Upper lobe of left lung (tissue), 6 donors: ENCODE results near the gene EPHA2. TPM values are rescaled to one million over a fixed set of nuclear protein-coding genes. Genes with fewer than 3 reads are reported as not detected.
"Not testable (repeated sequence)": the region's sequence is repeated elsewhere in the genome, so short reads cannot be mapped to it uniquely, and the experiment has no call there.

Source experiments
- ATAC-seq, 2 donors: fragments of 200-7000 bp; cut with Tn5 transposase; one replicate each; pipeline ENCODE4 v1.9.1; 2022; ENCODE audit warnings: mild to moderate bottlenecking in 2 of 2, moderate library complexity in 2 of 2; ENCODE audit not compliant: low FRiP score in 2 of 2
- DNase-seq, 2 donors: peaks; one replicate each; pipeline ENCODE4 v3.0.0-alpha.2; 2019 to 2020
- H3K27ac ChIP-seq, 4 donors: fragments of 200-600 bp; sonication (generic); one replicate each; pipeline ENCODE4 v1.5.1; 2016 to 2019
- H3K27me3 ChIP-seq, 4 donors: fragments of 200-600 bp; sonication (generic); one replicate each; pipeline ENCODE4 v1.5.1; 2017 to 2019
- H3K36me3 ChIP-seq, 4 donors: fragments of 200-600 bp; sonication (generic); one replicate each; pipeline ENCODE4 v1.5.1; 2016 to 2019
- H3K4me1 ChIP-seq, 4 donors: fragments of 200-600 bp; sonication (generic); one replicate each; pipeline ENCODE4 v1.5.1; 2018 to 2019
- H3K4me3 ChIP-seq, 4 donors: fragments of 200-600 bp; sonication (generic); one replicate each; pipeline ENCODE4 v1.5.1; 2017 to 2019; ENCODE audit warnings: mild to moderate bottlenecking in 2 of 4, moderate library complexity in 1 of 4
- H3K9me3 ChIP-seq, 4 donors: fragments of 200-600 bp; sonication (generic); one replicate each; pipeline ENCODE4 v1.5.1; 2018 to 2019
- EP300 ChIP-seq, 4 donors: sonication (generic); formaldehyde crosslinking; IDR thresholded peaks; one replicate each; pipeline ENCODE4 v1.5.1; 2017; ENCODE audit warnings: antibody characterized with exemption in 4 of 4, control low read depth in 2 of 4
- POLR2A ChIP-seq, 4 donors: fragments of 450-650 bp; IDR thresholded peaks; one replicate each; pipeline ENCODE4 v1.5.1; 2016 to 2017; ENCODE audit warnings: antibody characterized with exemption in 4 of 4, mild to moderate bottlenecking in 2 of 4
- POLR2AphosphoS5 ChIP-seq, 2 donors: sonication (generic); formaldehyde crosslinking; IDR thresholded peaks; one replicate each; pipeline ENCODE4 v1.5.1; 2017; ENCODE audit warnings: antibody characterized with exemption in 2 of 2
- WGBS, 2 donors: methylation state at CpG; one replicate each; pipeline ENCODE4 v1.1.5; 2017 to 2018; 5-methylcytosine and 5-hydroxymethylcytosine counted together
- total RNA-seq, 6 donors: library from RNA; depleted of rRNA in 4 of 6; stranded (reverse); fragments of >200 nt in 4 of 6; gene quantifications; one replicate each; pipeline versions ENCODE4 v1.1.0 to v1.2.1, GENCODE V29; 2016 to 2021
- TF ChIP-seq, protein P1 (sequence below), 6 experiments: fragments of 450-650 bp in 4 of 6; fragments of 200-600 bp in 2 of 6; sonication (generic) in 2 of 6; IDR thresholded peaks; one replicate each; pipeline ENCODE4 v1.5.1; 2016 to 2019; ENCODE audit warnings: antibody characterized with exemption in 6 of 6
- donor health status: DM: no; HTN: no; CAD: no; lungs with moderate emphysema.
- donor health status: DM: no; HTN: yes; CAD: no; lungs with severe emphysema.

Gene EPHA2
- total RNA-seq, 6 donors from 2014 or later: 21.0 to 66.3 (median 38.7) TPM

DNA sequence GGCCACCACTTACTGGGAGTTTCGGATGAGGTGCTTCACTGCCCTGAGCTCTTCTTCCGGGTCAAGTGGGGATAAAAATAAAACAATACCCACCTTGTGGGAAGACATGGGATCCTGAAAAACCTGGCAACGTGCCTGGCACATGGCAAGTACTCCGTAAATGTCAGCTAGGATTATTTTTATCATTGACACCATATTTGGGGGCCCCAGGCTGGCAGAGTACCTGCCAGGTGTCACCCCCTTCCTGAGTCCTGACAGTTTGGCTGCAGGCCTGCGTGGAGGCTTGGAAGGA lies 9.2 kb upstream of the EPHA2 start:
- Histone ChIP-seq H3K9me3 (no peaks in the 10 kb centered on the region), H3K27ac (no peak overlapping the region), H3K36me3 (no peaks in the 10 kb centered on the region), H3K4me1 (peaks cover 11 to 20% (median 14%) of the 10 kb centered on the region in 4 donors), H3K4me3 (no peak overlapping the region), H3K27me3 (peaks cover 0 to 5% (median 0%) of the 10 kb centered on the region in 4 donors)
- 49 to 54% methylated on average over 4 to 5 of the region's 5 CpGs for WGBS, 2 donors
- ATAC-seq (no peak), DNase-seq (no peak)
- TF ChIP-seq POLR2AphosphoS5 (IDR thresholded peaks at IDR 0.05): no peak
- TF ChIP-seq, protein P1, sequence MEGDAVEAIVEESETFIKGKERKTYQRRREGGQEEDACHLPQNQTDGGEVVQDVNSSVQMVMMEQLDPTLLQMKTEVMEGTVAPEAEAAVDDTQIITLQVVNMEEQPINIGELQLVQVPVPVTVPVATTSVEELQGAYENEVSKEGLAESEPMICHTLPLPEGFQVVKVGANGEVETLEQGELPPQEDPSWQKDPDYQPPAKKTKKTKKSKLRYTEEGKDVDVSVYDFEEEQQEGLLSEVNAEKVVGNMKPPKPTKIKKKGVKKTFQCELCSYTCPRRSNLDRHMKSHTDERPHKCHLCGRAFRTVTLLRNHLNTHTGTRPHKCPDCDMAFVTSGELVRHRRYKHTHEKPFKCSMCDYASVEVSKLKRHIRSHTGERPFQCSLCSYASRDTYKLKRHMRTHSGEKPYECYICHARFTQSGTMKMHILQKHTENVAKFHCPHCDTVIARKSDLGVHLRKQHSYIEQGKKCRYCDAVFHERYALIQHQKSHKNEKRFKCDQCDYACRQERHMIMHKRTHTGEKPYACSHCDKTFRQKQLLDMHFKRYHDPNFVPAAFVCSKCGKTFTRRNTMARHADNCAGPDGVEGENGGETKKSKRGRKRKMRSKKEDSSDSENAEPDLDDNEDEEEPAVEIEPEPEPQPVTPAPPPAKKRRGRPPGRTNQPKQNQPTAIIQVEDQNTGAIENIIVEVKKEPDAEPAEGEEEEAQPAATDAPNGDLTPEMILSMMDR (IDR thresholded peaks at IDR 0.05): no peak
- no peak for TF ChIP-seq POLR2A (IDR thresholded peaks at IDR 0.05)
- no peak for TF ChIP-seq EP300 (IDR thresholded peaks at IDR 0.05)

DNA sequence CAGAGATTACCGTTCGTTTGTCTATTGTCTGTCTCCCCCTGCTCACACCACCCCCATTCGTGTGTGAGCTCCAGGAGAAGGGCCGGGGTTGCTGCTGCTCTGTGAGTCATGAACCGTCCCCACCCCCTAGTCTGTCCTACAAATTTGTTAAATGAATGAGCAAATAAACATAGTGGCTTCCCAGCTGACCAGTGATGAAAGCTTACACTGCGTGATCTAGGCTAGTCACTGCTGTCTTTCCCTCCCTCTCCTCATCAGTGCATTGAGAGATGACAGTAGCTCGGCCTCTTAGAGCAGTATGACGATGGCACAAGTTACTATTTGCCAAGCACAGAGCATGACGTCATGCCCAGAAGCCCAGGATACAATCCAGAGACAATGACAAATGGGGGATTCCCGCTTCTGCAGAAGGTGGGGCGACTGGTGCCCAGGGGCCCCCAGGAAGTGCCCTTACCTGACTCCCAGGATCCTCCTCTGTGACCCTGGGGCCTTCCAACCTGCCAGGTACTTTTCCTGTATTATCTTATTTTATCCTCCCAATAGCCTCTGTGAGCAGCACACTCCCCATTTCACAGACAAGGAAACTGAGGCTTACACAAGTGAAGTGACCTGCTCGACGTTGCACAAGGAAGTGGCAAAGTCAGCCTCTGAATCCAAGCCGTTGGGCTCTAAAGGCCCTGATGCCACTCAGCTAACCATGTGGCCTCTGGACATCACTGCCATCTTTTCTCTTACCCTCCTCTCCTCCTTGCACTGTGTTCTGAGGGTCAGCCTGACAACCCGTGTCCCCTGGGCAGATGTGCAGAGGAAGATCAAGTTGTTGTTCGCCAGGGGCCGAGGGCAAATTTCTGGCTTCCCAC lies 8.6 kb upstream of the EPHA2 start:
- DNase-seq (no peak), ATAC-seq (peak in 1 of 2 donors; percentile 80)
- H3K36me3 ChIP-seq: no peaks in the 10 kb centered on the region
- H3K4me1 ChIP-seq: peaks cover 11 to 20% (median 14%) of the 10 kb centered on the region in 4 donors
- H3K27me3 ChIP-seq: peaks cover 0 to 5% (median 0%) of the 10 kb centered on the region in 4 donors
- no peak overlapping the region for H3K4me3 ChIP-seq
- WGBS, 2 donors: 48 to 60% methylated on average over 15 to 17 of the region's 17 CpGs
- H3K9me3 ChIP-seq: no peaks in the 10 kb centered on the region
- no peak overlapping the region for H3K27ac ChIP-seq
- TF ChIP-seq POLR2AphosphoS5 (IDR thresholded peaks at IDR 0.05): peak in 1 of 2 donors; percentile 8
- TF ChIP-seq, protein P1 (IDR thresholded peaks at IDR 0.05): no peak

DNA sequence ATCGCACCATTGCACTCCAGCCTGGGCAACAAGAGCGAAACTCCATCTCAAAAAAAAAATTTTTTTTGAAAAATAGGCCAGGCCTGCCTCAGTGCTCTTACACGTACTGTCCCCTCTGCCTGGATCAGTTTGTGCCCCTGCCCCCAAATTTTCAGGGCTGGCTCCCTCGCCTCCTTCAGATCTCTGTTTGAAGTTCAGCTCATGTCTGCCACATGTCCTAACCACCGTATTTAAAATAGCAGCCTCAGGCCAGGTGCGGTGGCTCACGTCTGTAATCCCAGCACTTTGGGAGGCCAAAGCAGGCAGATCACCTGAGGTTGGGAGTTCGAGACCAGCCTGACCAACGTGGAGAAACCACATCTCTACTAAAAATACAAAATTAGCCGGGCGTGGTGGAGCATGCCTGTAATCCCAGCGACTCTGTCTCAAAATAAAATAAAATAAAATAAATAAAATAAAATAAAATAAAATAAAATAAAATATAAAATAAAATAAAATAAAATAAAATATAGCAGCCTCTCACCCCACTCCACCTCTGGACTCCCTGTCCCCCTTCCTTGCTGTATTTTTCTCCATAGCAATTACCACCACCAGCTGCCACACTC lies 7.8 kb upstream of the EPHA2 start:
- not testable (repeated sequence) for H3K27me3 ChIP-seq, H3K4me3 ChIP-seq, DNase-seq, H3K27ac ChIP-seq, H3K36me3 ChIP-seq, ATAC-seq, H3K9me3 ChIP-seq
- peaks cover 11 to 17% (median 14%) of the 10 kb centered on the region in 4 donors for H3K4me1 ChIP-seq
- 92 to 93% methylated on average over 12 of the region's 12 CpGs for WGBS, 2 donors

DNA sequence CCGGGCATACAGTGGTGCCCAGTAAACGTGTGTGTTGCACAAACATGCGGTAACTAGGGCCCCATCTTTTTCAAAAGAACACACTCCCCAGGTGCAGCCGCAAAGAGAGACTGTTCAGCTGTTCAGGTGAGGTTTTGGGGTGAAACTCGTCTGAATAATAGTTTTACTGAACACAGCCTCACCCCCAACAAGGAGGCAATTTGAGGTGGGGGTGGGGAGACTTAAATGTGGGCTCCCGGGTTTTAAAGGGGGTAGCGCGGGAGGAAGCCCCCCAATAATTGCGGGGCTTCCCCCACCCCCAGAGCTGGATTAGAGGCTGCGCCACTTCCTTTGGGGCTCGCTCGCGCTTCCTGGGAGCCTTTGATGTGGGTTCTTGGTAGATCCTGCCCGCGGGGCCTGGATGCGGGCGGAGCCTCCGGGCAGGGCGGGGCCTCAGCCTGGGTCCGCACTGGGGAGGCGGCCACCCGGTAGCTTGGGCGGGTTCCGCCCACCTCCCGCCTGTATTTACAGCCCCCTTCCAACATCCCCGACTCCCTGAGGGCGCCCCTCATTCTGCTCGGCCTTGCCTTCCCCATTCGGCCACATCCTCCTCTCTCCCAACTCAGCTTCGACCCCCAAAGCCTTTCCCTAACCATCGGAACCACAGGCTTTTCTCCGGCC lies 6.4 kb upstream of the EPHA2 start:
- peak overlapping the region in 2 of 4 donors; percentile 8 to 17 for H3K4me3 ChIP-seq
- TF ChIP-seq POLR2A (IDR thresholded peaks at IDR 0.05) (no peak), EP300 (IDR thresholded peaks at IDR 0.05) (no peak), POLR2AphosphoS5 (IDR thresholded peaks at IDR 0.05) (no peak)
- TF ChIP-seq, protein P1 (IDR thresholded peaks at IDR 0.05): no peak
- no peaks in the 10 kb centered on the region for H3K27me3 ChIP-seq
- H3K27ac ChIP-seq: no peak overlapping the region
- no peak for ATAC-seq
- WGBS, 2 donors: 44 to 47% methylated on average over 28 to 32 of the region's 32 CpGs
- H3K4me1 ChIP-seq: peaks cover 2 to 8% (median 6%) of the 10 kb centered on the region in 4 donors
- DNase-seq: peak in 1 of 2 donors; percentile 88
- H3K36me3 ChIP-seq: no peaks in the 10 kb centered on the region
- no peaks in the 10 kb centered on the region for H3K9me3 ChIP-seq

DNA sequence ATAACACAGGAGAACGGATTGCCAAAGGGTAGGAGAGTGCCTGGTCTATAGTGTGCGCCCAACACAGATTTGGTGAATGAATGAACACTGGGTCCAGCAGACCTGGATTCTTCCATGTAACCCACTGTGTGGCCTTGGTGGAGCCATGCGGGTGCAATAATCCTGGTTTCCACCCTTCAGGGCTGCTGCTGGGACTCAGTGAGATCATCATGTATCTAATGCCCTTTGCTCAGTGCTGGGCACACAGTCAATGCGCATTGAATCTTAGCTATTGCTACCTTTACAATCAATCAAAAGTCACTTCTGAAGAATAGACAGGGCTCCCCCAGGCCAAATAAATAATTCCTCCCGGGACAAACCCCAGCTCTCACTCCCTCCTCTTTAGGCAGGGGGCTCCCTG lies 5.8 kb upstream of the EPHA2 start:
- no peaks in the 10 kb centered on the region for H3K36me3 ChIP-seq
- WGBS, 2 donors: 74 to 90% methylated on average over 5 of the region's 5 CpGs

More for the DNA sequence above, 5.8 kb upstream of the EPHA2 start:
- Histone ChIP-seq H3K4me3 (no peak overlapping the region), H3K4me1 (peaks cover 6 to 10% (median 7%) of the 10 kb centered on the region in 4 donors), H3K9me3 (no peaks in the 10 kb centered on the region), H3K27me3 (no peaks in the 10 kb centered on the region), H3K27ac (no peak overlapping the region)
- DNase-seq (no peak), ATAC-seq (no peak)
- TF ChIP-seq POLR2A (IDR thresholded peaks at IDR 0.05) (no peak), EP300 (IDR thresholded peaks at IDR 0.05) (no peak), POLR2AphosphoS5 (IDR thresholded peaks at IDR 0.05) (no peak)
- TF ChIP-seq, protein P1 (IDR thresholded peaks at IDR 0.05): no peak
